Glomerular visceral epithelial cell (primary cell): ENCODE results near the gene CCDC110.
A peak's percentile ranks its signal among the peaks of the same experiment; 100 is the strongest.
"Not testable (repeated sequence)": the region's sequence is repeated elsewhere in the genome, so short reads cannot be mapped to it uniquely, and the experiment has no call there.

Experiments
- DNase-seq: peaks from one replicate; pipeline ENCODE4 v3.0.0-alpha.2; 2016; ENCODE audit errors: extremely low spot score

The CCDC110 gene

DNA sequence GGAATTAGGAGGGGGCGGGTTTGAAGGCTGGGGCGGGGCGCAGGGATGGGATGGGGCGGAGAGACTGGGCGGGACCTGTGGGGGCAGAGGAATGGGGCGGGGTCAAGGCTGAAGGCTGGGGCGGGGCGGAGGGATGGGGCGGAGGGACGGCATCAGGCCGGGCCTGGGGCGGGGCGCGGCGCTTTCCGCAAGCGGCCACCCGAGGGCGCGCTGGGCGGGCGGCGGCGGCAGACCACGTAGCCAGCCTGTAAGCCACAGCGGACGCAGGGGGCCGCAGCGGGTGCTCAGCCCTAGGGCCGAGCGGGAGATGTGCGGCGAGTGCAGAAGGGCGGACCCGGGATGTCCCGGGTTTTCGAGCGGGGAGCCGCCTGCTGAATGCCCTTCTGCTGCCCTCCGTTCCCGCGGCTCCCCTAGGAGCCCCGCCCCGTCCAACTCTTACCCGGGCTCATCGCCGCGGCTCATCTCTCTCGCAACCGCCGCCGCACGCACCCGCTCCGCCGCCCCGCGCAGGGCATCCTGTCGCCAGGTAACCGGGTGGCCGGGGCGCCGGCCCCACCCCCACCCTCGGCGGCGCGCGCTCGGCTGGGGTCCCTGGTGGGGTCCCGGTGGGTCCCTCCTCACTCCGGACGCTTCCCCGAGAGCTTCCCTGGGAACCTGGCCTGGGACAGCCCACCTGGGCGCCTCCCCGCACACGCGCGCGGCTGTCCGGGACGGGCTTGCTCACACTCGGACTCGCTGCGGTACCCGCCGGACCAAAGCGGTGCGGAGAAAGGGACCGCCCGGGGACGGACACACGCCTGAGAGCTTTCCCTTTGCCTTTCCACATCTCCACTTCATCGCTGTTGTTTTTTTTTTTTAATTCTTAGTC lies at the start of gene CCDC110:
CCDC110 (minus strand) TSS at position 499 of the 868 bp plus-strand sequence; CDS start at position 449, 50 bp downstream.
- peak; percentile 99 for DNase-seq

DNA sequence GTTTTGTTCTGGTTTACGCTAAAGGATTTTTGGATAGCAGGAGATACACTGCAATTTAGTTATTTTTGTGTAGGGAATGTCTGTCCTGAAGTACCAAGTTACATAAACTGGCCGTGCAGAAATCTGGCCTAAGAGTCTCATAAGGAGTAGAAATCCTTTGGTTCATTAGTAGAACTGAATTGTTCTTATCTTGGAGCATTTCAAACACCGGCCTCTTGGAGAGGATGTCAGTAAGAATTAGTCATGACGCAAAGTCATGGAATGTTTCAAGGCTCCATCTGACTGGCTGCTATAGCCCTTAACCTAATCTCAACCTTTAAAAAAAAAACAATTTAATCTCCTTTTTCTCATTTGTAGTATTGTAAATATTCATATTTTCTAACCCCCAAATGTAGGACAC lies 48.6 kb upstream of the CCDC110 start:
- no peak for DNase-seq

DNA sequence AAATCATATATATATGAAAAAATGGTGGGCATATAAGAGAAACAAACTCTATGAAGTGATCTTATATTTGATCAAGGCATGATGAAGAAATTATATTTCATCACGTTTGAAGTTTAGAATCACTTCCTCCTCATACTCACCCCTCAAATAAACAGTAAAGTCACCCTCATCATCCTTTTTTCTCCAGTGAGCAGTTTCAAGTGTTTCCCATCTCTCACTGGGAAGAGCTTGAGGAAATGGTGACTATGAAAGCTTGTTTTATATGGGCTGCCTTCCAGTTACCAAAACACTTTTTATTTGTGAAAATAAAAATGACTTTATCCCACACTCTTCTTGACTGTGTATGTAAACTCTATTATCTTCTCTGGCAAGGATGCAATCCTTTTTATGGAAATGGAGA lies 47.0 kb upstream of the CCDC110 start:
- no peak for DNase-seq

DNA sequence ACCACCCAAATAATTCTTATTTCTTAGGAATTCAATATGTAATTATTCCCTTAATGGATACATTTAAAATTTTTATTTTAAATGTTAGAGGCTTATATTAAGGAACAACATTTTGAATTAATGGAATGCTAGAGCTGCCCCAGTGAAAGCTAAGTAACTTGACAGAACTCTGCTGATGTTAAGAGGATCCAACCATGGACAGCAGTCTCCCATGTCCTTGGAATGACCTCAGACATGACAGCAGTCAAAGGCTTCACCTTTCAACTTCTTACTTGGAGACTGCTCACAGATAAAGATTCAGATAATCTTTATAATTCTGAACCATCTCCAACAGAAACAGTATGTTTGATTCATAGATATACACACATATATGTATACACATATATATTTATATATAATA lies 46.5 kb upstream of the CCDC110 start:
- DNase-seq = no peak

DNA sequence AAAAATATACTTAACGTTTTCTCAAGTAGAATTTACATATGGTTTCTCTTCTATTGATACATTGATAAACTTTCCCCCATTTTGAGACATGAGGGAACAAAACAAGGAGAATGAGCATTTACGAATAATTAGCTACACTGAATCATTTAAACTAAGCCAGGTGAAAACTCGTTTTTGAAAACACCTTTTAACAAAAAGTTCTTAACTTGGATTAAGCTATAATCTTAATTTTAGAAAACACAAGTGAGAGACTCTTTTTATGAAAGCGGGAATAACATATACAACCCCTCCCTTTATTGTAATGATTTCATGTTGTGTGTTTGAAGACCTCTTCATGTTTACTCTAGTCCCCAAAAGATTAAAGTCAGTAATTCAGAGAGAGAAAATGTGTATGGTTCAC lies 43.7 kb upstream of the CCDC110 start:
- no peak for DNase-seq

DNA sequence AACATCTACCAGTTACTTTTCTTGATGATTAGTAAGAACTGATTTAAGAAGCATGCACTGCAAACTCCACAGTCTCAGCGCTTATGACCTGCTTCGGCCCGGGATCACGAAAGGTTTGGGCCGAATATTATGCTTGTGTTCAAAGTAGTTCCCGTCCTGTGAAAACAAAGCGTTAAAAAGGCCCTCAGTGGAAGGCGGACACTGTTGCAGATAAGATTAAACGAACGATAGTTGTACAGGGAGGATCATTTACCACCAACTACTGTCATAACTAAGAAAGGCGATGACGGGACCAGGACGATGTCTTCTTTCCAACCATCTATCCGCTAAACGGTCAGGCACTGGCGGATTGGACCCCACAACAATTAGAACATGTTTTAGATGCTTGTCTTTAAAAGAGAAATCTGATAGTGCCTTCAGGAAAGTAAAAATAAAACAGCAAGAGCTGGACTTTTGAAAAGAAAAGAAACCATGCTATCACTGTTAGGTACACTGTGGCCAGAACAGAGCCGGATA lies 42.7 kb upstream of the CCDC110 start:
- no peak for DNase-seq

DNA sequence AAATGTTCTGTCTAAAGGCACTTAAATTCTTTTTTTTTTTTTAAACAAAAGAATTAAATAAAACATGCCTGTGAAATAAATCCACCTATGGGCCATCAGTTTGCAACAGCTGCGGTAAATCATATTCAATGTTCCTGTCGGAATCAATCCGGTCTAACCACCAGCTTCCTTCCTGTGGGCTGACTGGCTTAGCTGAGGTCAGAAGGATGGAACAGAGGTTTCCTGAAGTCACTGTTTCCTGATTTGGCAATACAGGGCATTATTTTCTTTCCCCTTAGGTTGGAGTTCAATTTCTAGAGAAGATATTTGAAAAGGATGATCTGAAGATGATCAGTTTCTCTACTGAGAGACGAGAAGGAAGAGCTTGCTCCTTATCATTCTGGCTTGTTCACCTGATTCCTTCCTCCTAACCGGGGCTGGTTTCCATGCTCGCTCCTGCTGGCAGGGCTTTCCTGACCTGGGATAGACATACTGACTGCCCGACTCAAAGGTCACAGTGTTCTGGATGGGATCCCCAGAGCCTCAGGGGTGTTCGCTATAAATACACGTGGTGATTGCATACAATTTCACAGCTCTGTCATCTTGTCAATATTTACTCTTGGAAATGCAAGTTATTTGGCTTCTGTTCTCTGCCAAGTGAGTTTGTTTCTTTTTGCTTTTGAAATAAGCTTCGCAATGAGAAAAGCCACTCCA lies 42.1 kb upstream of the CCDC110 start:
- DNase-seq = no peak

DNA sequence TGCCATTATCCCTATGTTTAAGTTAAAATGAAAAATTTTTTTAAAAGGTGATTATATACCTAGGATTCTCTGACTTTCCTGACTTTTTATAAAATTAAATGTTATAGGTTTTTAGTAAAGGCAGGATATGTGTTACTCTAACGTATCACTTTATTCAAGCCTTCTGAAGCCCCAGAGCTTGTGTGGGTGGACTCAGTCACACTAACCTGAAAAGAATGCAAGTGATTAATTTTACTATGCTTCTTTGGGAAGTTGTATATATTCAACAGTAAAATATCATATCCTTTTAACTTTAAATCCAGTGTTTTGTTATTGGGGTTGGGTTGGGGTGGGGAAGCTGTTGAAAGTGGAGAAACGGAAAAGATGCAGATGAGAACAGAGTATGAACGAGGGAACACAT lies 41.0 kb upstream of the CCDC110 start:
- no peak for DNase-seq

DNA sequence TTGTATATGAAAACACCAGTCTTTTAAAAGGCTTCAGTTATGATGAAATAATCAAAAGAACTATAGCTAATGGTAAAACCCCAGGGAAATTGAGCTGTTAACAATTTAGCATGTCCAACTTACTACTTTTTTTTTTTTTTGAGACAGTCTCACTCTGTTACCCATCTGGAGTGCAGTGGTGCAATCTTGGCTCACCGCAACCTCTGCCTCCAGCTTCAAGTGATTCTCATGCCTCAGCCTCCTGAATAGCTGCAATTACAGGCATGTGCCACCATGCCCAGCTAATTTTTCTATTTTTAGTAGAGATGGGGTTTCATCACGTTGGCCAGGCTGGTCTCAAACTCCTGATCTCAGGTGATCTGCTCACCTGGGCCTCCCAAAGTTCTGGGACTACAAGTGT lies 39.7 kb upstream of the CCDC110 start:
- not testable (repeated sequence) for DNase-seq

DNA sequence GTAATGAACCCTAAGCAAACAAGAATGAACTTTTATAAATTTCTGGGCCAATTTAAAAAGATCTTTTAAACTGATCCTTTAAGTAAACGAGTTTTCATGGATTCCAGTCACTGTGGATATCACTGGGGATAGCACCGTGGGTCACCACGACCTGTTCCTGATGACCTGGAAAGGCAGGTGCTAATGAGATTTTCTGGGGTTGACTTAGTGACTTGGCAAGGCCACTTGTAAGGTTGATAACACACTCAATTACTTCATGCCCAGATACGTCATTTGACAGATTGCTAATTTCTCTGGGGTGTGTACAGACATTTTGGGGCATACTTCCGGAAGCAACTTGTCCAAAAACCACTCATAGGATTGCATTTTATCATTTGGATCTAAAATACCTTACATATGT lies 39.3 kb upstream of the CCDC110 start:
- DNase-seq = no peak

DNA sequence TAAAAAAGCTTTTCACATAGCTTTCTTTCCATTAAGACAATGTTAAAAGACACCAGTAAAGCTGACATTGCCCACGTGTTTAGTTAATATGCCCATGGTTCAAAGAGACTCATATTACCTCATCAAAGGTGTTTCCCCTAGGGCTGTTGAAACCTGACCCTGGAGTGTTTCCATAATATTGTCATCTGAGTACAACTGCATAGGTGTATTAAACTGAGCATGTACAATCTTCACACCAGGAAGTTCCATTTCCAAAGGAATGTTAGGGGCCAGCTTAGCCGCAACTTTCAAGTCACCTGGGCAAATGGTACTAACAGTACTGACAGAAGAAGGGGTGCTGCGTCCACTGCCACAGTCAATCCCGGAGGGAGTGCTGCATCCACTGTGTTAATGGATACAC lies 36.6 kb upstream of the CCDC110 start:
- DNase-seq = no peak

DNA sequence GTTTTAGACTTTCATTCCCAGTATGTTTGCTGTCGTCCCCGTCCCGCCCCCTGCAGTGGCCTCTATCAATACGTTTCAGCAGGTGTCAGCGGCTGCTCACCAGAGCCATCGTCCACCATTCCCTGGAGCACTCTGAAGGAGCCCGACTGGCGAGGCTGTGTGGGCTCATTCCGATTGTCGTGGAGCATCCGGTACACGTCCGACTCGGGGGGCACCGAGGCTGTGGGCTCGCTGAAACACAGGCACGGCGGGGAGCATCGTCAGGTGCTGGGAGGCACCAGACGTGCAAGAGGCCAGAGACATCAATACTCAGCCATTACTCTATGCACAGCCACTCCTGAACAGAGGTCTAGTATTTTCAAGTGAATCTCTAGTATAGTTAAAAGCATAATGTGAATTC lies 34.9 kb upstream of the CCDC110 start:
- DNase-seq = no peak

DNA sequence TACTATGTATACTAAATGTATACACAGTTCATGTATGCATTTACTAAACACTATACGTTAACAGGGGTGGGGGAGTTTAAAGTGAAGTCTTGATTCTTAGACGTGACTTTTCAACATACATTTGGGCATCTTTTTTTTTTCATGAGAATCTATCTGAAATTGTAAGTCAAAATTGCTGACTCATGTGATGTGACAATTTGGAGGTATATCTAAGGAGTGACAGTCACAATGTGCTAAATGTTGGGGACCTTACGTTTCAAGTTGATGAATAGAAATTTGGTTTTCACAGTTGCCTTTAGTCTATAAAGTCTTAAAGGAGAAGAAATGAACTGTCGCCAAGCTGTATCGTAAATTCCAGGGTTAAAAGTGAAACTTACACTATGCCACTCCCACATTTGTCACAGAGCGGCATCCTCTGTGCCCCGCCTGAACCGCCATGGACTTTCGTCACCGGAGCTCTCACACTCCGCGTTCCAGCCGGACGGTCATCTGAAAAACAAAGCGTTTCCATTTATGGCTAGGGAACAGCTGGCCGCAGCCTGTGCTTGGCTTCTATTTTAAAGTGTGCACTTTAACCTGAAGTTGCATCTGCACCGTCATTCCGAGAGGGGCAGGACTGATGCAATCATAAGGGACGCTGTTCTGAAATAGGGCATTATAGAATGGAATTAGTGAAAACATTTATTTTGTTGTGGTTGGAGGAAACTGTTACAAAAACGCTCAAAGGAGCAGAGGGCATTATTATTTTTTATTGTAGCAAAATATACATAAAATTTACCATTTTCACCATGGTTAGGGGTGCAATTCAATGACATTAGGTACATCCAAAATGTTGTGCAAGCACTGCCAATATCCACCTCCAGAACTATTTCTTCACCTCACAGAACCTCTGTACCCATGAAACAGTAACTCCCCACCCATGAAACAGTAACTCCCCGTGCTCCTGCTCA lies 32.8 kb upstream of the CCDC110 start:
- DNase-seq = peak; percentile 58

DNA sequence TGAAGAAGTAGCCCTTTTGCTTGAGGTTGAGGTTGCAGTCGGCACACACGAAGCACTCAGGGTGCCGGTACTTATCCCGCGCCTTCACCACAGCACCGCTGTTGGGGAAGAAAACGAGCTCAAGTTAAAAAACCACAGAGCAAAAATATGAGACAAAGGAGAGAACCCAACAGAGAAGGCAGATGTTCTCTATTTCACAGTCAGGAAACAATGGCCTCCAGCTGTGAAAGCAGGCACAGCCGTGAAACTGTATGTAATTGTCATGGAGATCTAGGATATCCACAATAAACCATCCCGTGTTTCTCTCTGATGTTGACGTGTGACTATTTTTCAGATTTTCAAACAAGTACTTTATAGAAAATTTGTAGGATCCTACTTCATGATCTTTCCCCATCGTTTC lies 30.9 kb upstream of the CCDC110 start:
- DNase-seq = no peak

DNA sequence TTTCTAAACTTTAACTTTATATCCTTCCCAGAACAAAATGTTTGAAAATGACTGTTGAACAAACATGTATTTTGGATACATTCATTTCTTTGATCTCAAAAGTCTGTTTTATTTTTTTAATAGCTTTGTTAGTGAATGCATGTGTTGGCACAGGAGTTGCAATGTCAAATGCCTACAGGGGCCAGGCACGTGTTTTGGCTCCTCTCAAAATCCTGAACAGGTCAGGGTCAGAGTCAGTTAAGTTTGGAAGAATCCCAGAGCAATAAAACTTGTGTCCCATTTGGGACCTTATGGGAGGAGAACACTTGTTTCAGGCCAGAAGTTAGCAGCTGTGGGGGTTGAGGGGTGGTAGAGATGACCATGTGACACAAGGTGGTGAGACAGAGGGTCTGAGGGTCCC lies 29.0 kb upstream of the CCDC110 start:
- DNase-seq = no peak

DNA sequence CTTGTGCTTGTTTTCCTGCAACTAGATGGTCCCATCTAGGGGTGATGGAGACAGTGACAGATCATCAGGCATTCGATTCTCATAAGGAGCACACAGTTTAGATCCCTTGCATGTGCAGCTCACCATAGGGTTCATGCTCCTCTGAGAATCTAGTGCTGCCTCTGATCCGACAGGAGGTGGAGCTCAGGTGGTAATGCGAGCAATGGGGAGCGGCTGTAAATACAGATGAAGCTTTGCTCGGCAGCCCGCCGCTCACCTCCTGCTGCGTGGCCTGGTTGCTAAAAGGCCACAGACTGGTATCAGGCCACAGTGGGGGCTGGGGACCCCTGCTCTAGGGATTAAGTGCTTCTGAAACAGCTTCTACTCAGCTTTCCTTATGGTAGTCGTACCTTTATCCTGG lies 28.5 kb upstream of the CCDC110 start:
- no peak for DNase-seq

DNA sequence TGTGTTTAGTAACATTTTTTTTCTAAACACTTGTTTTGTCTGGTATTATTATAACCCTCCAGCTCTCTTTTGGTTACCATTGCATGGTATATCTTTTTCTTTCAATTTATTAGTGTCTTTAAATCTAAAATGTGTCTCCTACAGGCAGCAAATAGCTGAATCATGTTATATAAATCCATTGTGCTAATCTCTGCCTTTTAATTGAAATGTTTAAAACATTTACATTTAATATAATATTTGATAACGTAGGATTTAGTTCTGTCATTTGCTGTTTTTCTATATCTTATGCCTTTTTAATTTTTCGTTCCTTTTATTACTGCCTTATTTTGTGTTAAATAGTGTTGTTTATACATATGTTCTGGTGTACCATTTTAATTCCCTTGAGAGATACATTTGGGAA lies 17.1 kb upstream of the CCDC110 start:
- no peak for DNase-seq

DNA sequence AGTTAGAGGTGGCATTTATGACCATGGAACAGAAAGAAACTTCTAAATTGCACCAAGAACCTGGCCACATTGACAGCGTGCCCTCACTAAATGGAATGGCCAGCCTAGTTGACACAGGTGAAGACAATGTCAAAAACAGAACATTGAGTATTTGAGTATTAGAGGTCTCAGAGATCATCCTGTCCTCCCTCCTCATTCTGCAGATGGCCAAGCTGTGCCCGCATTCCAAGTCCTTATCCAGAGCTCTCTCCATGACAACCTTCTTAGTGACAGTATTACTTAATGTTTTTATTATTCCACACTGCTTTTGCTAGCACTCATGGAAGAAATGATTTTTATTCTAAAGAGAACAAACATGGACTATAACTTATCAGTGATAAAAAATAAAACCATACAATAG lies 9.9 kb upstream of the CCDC110 start:
- DNase-seq = no peak

DNA sequence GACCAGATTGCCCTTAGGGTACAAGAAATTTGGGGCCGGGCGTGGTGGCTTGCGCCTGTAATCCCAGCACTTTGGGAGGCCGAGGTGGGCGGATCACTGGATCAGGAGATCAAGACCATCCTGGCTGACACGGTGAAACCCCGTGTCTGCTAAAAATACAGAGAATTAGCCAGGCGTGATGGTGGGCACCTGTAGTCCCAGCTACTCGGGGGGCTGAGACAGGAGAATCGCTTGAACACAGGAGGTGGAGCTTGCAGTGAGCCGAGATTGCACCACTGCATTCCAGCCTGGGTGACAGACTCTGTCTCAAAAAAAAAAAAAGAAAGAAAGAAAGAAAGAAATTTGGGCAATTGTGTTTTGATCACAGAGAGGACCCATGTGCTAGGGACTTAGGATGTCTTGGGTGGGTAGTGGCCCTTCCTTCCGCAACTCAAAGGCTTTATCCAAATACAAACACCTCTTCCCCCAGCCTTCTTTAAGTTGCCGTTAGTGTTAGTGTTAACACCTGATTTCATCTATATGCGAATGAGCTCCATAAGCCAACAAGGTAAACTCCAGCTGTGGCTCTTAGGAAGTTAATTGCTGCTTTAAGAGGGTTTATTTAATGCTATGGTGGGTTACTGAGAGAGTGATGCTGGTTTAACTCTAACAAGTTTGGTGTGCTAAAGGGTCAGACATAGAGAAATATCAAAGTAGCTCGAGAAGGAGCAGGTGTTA lies 8.6 kb upstream of the CCDC110 start:
- no peak for DNase-seq

DNA sequence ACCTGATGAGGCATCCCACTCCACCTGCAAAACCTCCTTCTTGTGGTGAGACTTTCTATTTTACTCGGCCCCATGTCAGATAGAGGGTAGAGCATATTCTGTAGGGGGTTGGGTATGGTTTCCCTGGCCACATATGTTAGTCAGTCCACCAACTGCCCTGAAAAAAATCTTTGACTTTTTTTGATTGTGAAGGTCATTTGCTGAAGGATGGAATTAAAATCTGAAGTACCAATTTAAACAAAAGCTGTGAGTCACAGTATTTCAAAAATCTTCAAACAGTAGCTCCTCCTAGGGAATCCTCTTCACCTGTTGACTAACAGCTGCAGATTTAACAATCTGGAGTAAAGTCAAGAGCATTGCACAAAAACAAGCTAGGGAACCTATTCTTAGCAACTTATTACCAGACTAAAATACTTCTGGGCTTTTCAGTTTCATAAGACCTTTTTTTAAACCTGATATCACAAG lies 8.0 kb upstream of the CCDC110 start:
- no peak for DNase-seq

DNA sequence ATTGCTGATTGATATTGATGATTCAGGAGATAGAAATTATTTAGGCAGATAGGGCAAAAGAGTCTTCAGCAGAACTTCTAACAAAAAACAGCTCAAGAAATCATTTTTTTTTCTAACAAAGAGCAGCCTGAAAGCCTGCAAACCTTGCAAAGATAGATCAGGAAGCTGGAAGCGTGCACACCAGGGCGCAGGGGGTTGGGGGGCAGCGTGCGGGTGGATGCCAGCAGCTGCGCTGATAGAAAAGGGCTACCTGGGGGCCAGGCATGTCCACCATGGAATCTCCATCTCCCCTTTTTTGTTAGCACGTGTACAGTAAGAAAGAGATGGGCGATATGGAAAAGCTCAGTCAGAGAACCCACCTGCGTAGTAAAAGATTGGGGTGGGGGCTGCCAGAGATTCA lies 1.7 kb upstream of the CCDC110 start:
- no peak for DNase-seq
